GM18505 (cell line): ENCODE data around the gene RPL4.
"Not testable (repeated sequence)": the region's sequence is repeated elsewhere in the genome, so short reads cannot be mapped to it uniquely, and the experiment has no call there.

Source experiments
- ATAC-seq: cut with Tn5 transposase; IDR thresholded peaks from one replicate; pipeline ENCODE4 v1.9.1; 2021; ENCODE audit not compliant: unreplicated experiment
- POLR2A ChIP-seq: IDR thresholded peaks from 4 replicates; pipeline ENCODE4 v1.6.1; 2011; ENCODE audit warnings: borderline replicate concordance; ENCODE audit not compliant: insufficient read depth, insufficient read length; ENCODE audit errors: extremely low read depth

RPL4 gene

DNA sequence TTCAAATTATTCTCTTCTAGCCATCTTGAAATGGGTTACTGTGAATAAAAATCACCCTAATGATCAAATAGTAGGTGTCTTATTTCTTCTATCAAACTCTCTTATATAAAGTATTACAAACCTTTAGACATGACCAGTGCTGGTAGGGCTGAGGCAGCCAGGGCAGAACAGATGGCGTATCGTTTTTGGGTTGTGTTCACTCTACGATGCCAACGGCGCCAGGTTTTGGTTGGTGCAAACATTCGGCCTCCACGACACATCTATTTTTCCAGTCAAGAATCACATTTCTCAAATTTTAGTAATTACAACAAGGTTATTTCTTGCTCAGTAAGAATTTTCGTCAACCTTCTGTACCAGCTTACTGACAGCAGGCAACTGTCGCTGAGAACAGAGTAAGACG is 2.2 kb downstream of the RPL4 start:
- peak; percentile 7 for TF ChIP-seq POLR2A
- ATAC-seq = no peak

DNA sequence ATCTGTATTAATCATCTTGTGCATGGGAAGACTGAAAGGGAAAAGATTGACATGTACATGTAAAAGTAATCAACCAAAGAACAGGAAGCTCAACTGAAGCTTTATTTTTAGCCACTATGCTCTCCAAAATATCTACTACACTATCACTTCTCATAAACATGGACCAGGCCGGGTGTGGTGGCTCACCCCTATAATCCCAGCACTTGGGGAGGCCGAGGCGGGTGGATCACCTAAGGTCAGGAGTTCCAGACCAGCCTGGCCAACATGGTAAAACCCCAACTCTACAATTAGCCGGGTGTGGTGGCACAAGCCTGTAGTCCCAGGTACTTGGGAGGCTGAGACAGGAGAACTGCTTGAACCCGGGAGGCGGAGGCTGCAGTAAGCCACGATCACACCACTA is 4.3 kb downstream of the RPL4 start:
- ATAC-seq = not testable (repeated sequence)

DNA sequence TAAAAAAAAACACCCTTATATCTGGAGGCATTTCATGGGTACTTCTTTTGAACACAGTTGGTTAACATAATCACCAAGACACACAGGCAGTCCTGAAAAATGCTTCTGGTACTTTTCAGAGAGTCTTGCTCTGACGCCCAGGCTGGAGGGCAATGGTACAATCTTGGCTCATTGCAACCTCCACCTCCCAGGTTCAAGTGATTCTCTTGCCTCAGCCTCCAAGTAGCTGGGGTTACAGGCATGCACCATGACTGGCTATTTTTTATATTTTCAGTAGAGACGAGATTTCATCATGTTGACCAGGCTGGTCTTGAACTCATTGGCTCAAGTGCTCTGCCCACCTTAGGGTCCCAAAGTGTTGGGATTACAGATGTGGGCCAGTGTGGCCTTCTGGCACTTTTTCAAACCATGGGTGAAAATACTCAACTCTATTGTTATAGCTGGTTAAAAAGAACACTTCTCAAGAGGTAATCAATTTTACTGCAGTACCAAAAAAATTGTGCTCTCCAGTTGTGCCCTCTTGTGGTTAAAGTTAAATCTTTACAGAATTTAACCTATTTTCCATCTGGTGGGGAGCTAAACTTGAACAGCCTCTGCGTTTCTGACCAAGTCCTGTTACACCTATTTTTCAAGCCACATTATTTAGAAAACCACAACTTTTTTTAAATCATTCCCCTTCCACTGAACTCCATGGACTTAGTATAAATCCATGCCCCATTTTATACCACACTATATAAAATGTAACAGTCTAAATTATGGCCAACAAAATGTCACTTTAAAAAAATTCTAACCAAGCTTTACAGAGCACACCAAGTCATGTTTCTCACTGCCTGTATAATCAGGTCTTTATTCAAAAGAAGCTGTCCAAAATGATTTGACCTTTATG is 5.9 kb downstream of the RPL4 start:
- no peak for TF ChIP-seq POLR2A
- no peak for ATAC-seq

DNA sequence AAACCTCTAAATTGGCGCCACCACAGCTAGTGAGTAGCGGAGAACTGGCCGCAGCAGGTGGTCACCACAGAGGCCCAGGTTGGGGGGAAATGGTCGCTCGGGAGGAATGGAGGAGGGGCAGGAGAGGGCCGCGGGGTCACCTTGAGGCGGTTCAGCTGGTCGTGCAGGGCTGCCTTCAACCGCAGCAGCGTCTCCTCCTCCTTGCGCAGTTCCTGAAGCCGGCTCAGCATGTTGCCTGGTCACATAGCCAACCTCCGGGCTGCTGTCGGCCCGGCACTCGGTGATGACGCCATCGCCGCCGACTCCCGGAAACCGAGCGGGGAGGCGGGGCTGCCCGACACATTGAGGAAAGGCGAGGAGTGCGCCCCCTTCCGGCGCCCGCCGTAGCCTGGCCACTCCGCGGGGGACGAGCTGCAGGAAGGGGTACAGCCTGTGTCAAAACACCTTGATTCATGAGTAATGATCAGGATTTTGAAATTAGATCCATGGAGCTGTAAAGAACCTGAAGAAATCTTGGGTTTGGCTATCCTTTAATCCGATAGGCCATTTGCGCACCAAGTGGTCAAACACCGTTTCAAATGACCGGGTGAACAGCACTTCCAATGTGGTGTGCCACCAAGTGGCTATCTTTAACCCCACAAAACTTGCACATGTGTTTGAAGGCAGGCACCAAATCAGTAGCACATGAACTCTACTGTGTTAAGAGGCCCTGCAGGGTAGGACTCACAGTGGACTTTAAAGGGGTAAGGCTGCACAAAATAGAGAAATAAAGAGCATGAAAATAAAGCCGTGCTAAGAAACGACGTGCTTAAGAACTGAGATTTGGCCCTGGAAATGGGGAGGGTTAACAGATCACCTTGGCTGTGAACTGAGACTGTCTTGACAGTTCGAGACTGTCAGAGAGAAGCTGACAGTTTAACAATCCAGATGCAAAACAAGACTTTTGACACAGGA is 6.9 kb downstream of the RPL4 start, which contains the start of gene SNAPC5:
Gene SNAPC5, minus strand, starts transcription at position 261 of the 954 bp plus-strand sequence. Its CDS starts 31 bp downstream, at position 230.
- peak; percentile 82 for TF ChIP-seq POLR2A
- peak; percentile 84 for ATAC-seq

DNA sequence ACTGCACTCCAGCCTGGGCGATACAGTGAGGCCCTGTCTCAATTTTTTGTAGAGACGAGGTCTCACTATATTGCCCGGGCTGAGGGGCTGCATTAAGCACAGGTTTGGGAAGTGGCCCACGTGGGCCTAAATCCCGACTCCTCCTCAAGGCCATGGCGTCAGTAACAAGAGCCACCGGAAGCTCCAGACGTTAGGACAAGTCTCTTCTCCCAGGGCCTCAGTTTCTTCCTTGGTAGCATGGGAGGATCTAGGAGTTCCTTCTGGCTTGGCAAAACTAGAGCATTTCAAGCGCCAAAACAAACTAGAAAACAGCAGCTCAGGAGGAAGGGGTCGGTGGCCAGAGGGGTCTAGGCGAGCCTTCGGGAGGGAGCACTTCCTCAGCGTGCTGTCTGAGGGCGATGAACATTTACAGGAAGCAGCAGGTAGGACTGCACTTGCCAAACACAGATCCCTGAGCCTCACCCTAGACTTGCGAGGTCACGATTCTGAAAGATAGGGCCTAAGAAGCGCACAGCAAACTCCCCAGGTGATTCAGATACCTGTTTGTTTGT is 7.6 kb downstream of the RPL4 start:
- no peak for TF ChIP-seq POLR2A
- no peak for ATAC-seq

DNA sequence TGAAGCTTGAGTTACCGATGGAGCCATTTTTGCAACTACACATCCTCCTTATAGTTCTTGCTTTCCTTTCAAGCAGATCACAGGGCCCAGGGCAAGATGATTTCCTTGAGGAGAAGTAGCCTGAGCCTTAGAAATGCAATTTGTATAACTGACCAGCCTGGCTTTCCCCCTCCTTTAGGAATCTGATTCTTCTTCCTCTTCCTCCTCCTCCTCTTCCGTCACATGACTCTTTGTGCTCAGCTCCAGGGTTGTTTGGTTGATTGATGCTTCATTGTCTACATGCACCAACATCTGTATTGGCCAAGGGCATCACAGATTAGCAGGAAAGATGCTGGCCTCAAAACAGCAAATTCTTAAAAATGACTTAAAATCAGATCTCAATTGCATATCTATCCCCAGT is 10.4 kb downstream of the RPL4 start:
- no peak for TF ChIP-seq POLR2A
- ATAC-seq = no peak

DNA sequence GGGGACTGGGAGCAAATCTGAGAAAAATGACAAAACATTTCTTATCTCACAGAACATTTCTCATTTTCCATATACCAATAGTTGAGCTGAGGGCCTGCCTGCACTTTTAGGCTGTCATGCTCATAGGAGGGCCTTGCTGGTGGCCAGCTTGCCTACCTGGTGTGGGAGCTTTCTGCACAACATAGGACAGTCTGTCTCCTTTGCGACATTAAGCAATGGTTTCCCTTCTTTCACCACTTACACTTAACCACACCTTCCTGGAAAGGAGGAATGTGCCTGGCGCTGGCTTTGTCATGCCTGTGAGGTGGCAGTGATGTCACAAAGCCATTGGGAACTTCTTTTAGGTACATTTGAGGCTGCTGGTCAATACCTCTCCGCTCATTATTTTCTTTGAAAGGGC is 12.8 kb downstream of the RPL4 start:
- ATAC-seq = no peak
- no peak for TF ChIP-seq POLR2A

DNA sequence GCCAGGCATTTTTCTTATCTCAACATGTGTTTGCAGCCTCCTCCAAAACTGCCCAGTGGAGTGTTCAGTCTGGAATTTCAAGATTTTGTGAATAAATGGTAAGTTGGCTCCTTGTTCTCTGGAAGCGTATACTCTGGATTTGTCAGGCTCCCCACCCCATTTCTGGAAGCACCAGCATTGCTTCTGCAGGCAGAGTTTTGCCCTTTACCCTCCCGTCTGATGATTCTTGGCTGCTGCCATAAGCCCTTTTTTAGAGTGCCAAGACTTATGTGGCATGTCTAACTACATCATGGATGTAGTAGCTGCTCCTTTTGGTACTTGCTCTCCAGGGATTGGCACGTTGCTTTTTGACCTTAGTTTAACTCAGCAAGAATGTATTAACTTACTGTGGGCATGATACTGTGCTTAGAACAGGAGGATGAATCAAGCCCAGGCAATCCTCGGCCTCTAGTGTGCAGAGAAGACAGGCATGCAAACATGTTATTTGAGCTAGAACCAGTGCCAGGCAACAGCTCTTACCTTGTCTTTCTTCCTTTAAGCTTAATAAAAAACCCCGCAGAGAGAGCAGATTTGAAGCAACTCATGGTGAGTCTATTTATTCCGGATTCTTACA is 15.4 kb downstream of the RPL4 start:
- ATAC-seq = no peak

DNA sequence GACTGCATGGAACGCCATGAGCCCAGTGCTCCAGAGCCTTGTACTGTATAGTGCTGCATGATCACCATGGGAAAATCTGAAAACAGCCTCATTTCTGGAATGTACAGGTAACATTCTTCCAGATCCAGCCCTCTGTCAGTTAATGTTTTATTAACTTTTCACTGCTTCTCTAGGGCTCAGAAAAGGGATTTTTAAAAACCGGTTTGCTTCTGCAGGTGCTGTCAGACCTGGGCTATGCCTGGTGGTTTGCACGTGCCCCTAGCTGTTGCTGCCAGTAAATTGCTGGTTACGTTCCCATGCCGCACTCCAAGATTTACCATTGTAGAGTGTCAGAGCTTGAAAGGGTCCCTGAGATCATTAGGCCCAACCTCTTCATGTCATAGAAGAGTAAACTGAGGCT is 16.1 kb downstream of the RPL4 start:
- no peak for ATAC-seq

More for the DNA sequence above, 15.4 kb downstream of the RPL4 start:
- no peak for TF ChIP-seq POLR2A

DNA sequence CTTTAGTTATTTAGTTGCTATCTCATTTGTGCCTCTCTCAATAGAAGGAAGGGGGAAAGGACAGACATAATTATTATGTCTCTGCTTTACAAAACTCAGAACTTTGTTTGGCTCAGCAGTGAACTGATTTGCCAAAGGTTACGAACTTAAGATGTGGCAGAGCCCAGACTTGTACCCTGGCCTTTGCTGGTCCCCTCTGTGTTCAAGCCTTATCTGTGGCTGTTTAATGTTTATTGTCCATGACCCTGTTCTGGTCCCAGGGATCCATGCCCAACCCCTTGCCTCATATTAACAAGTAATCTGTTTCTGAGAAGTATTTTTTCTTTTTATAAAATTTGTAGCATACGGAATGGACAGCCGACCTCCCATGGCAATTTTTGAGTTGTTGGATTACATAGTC is 17.8 kb downstream of the RPL4 start:
- TF ChIP-seq POLR2A = no peak
- no peak for ATAC-seq

More for the DNA sequence above, 16.1 kb downstream of the RPL4 start:
- no peak for TF ChIP-seq POLR2A

DNA sequence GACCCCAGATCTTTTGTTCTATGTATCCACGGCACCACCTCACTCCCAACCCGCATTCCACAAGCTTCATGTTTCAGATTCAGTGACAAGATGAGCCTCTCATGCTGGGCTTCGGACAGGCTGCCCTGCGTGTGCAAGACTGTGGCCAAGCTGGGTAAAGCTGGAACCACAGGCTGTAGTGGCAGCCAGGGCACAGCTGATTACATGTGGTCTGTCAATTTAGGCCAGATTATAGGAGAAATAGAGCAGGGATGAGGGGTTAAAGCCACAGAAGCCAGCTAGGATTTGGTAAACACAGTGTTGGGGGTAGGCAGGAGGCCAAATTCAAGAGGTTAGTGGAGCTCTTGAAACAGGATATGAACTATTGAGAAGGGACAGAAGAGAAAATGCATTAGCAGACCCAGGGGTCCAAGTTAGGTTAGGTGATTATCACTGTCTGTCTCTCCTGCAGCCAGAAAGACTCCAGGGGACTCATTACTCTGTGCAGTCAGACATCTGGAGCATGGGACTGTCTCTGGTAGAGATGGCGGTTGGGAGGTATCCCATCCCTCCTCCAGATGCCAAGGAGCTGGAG is 20.0 kb downstream of the RPL4 start:
- ATAC-seq = no peak
- TF ChIP-seq POLR2A = no peak

DNA sequence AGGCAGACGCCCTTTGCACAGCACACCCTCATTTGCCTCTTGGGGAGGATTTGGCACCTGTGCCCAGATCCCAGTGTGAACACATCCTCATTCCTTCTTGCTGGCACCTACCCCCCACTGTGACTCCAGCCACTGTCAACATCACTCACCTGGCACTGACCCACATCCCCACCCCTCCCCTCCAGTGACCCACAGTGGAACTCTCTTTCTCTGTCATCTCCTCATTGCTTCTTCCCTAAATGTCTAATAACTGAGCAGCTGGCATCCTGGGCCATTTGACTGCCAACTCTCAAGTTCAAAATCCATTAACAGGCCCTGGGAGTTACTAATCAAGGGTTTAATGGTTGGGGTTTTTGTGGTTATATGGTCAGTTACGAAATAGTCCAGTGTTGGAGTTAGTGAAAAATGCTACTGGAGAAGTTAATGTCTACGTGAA is 21.5 kb downstream of the RPL4 start:
- ATAC-seq = no peak
- no peak for TF ChIP-seq POLR2A
